Measurements from ENCODE around the gene CAPZA2. TPM values are rescaled to one million over a fixed set of nuclear protein-coding genes. Genes with fewer than 3 reads are reported as not detected.

CAPZA2 gene
- total and polyA plus RNA-seq, 9 of the 15 experiments (the other 6 are each of a cell fraction or from before 2014, with no cell fraction given), result 67.0 to 524 (median 176) TPM

DNA sequence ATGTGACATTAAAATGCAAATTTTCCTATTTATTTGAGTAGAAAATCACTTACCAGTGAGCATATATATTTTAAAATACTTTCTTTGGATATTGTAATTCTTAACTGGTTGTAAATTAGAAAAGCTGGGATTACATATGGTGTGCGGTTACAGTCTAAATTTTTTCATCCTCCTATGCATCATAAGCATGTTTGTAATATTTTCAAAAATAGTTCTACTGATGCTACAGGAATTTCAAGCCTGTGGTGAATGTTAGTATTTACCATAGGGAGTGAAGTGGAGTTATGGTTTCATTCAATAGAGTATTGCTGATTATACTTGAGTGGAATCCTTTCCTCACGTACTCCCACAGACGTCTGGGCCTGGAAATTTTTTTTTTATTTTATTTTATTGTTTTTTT lies 56.3 kb downstream of the CAPZA2 start (continued):
- TF ChIP-seq, protein P1, sequence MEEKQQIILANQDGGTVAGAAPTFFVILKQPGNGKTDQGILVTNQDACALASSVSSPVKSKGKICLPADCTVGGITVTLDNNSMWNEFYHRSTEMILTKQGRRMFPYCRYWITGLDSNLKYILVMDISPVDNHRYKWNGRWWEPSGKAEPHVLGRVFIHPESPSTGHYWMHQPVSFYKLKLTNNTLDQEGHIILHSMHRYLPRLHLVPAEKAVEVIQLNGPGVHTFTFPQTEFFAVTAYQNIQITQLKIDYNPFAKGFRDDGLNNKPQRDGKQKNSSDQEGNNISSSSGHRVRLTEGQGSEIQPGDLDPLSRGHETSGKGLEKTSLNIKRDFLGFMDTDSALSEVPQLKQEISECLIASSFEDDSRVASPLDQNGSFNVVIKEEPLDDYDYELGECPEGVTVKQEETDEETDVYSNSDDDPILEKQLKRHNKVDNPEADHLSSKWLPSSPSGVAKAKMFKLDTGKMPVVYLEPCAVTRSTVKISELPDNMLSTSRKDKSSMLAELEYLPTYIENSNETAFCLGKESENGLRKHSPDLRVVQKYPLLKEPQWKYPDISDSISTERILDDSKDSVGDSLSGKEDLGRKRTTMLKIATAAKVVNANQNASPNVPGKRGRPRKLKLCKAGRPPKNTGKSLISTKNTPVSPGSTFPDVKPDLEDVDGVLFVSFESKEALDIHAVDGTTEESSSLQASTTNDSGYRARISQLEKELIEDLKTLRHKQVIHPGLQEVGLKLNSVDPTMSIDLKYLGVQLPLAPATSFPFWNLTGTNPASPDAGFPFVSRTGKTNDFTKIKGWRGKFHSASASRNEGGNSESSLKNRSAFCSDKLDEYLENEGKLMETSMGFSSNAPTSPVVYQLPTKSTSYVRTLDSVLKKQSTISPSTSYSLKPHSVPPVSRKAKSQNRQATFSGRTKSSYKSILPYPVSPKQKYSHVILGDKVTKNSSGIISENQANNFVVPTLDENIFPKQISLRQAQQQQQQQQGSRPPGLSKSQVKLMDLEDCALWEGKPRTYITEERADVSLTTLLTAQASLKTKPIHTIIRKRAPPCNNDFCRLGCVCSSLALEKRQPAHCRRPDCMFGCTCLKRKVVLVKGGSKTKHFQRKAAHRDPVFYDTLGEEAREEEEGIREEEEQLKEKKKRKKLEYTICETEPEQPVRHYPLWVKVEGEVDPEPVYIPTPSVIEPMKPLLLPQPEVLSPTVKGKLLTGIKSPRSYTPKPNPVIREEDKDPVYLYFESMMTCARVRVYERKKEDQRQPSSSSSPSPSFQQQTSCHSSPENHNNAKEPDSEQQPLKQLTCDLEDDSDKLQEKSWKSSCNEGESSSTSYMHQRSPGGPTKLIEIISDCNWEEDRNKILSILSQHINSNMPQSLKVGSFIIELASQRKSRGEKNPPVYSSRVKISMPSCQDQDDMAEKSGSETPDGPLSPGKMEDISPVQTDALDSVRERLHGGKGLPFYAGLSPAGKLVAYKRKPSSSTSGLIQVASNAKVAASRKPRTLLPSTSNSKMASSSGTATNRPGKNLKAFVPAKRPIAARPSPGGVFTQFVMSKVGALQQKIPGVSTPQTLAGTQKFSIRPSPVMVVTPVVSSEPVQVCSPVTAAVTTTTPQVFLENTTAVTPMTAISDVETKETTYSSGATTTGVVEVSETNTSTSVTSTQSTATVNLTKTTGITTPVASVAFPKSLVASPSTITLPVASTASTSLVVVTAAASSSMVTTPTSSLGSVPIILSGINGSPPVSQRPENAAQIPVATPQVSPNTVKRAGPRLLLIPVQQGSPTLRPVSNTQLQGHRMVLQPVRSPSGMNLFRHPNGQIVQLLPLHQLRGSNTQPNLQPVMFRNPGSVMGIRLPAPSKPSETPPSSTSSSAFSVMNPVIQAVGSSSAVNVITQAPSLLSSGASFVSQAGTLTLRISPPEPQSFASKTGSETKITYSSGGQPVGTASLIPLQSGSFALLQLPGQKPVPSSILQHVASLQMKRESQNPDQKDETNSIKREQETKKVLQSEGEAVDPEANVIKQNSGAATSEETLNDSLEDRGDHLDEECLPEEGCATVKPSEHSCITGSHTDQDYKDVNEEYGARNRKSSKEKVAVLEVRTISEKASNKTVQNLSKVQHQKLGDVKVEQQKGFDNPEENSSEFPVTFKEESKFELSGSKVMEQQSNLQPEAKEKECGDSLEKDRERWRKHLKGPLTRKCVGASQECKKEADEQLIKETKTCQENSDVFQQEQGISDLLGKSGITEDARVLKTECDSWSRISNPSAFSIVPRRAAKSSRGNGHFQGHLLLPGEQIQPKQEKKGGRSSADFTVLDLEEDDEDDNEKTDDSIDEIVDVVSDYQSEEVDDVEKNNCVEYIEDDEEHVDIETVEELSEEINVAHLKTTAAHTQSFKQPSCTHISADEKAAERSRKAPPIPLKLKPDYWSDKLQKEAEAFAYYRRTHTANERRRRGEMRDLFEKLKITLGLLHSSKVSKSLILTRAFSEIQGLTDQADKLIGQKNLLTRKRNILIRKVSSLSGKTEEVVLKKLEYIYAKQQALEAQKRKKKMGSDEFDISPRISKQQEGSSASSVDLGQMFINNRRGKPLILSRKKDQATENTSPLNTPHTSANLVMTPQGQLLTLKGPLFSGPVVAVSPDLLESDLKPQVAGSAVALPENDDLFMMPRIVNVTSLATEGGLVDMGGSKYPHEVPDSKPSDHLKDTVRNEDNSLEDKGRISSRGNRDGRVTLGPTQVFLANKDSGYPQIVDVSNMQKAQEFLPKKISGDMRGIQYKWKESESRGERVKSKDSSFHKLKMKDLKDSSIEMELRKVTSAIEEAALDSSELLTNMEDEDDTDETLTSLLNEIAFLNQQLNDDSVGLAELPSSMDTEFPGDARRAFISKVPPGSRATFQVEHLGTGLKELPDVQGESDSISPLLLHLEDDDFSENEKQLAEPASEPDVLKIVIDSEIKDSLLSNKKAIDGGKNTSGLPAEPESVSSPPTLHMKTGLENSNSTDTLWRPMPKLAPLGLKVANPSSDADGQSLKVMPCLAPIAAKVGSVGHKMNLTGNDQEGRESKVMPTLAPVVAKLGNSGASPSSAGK (IDR thresholded peaks at IDR 0.05), result no peak
- TF ChIP-seq ARID1B (IDR thresholded peaks at IDR 0.05), result no peak

Data from K562 (cell line).